ENCODE results near the gene CNOT8.
"Not testable (repeated sequence)": the region's sequence is repeated elsewhere in the genome, so short reads cannot be mapped to it uniquely, and the experiment has no call there.

Gene CNOT8

GRCh38 chr5:154899151-154899816 is 40.9 kb downstream of the CNOT8 start:
- peak; percentile 69 for DNase-seq (ENCODE audit: low read depth)
- no peak for TF ChIP-seq CTCF (conservative IDR thresholded peaks at IDR 0.05; ENCODE audit: low read length)
- H3K4me3 ChIP-seq (ENCODE audit: low read length), result no peak overlapping the region

GRCh38 chr5:154900066-154900465 is 41.6 kb downstream of the CNOT8 start:
- no peak overlapping the region for H3K4me3 ChIP-seq (ENCODE audit: low read length)
- no peak for TF ChIP-seq CTCF (conservative IDR thresholded peaks at IDR 0.05; ENCODE audit: low read length)
- DNase-seq (ENCODE audit: low read depth), result peak; percentile 42

DNA sequence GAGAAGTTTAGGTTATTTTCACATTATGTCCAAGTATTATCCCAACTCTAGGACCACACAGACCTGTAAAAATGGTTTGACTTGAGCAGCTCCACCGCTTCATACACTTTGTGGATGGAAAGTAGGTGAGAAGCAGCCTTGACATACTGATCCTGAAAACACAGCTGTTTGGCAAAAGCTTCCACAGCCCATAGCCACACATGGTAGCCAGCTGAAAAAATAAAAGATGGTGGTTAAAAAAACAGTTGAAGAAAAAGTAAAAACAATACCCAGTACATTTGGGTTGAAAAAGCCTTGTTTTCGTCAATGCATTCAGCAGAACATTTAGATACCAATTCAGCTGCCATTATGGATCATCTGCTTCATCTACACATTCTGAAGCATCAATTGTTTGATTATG is 42.8 kb downstream of the CNOT8 start:
- DNase-seq (ENCODE audit: low read depth), result peak; percentile 48
- no peak overlapping the region for H3K4me3 ChIP-seq (ENCODE audit: low read length)
- TF ChIP-seq CTCF (conservative IDR thresholded peaks at IDR 0.05; ENCODE audit: low read length), result no peak

DNA sequence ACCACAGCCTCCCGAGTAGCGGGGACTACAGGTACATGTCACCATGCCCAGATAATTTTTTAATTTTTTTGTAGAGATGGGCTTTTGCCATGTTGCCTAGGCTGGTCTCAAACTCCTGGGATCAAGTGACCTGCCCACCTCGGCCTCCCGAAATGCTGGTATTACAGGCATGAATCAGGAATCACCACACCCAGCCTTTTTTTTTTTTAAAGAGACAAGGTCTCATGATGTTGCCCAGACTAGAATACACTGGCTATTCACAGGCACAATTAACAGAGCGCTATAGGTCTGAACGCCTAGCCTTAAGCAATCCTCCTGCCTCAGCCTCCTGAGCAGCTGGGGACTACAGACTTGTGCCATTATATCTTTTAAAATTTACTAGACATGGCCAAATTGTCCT is 43.5 kb downstream of the CNOT8 start:
- H3K4me3 ChIP-seq (ENCODE audit: low read length), result no peak overlapping the region
- DNase-seq (ENCODE audit: low read depth), result no peak
- TF ChIP-seq CTCF (conservative IDR thresholded peaks at IDR 0.05; ENCODE audit: low read length), result no peak

- not testable (repeated sequence) for H3K4me3 ChIP-seq (ENCODE audit: low read length); DNase-seq (ENCODE audit: low read depth)
These were observed 47.2 kb downstream of the CNOT8 start for GRCh38 chr5:154905601-154906000.

DNA sequence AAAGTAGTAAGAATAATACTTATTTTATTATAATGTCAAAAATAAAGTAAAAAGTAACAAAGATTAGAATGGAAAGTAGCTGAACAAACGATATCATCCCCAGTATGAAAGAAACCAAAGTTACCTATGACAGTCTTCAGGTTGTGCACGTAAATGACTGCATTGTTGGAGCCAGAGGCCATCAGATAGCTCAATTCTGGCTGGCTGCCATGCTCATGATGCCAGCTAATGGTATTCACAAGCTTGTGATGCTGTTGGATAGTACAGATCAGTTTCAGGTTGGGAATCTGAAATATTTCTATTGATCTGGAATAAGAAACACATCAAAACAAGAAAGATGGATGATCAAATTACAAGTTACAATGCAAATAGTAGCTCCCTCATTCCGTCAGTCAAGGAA is 58.4 kb downstream of the CNOT8 start:
- TF ChIP-seq CTCF (conservative IDR thresholded peaks at IDR 0.05; ENCODE audit: low read length), result no peak
- DNase-seq (ENCODE audit: low read depth), result no peak
- no peak overlapping the region for H3K4me3 ChIP-seq (ENCODE audit: low read length)

DNA sequence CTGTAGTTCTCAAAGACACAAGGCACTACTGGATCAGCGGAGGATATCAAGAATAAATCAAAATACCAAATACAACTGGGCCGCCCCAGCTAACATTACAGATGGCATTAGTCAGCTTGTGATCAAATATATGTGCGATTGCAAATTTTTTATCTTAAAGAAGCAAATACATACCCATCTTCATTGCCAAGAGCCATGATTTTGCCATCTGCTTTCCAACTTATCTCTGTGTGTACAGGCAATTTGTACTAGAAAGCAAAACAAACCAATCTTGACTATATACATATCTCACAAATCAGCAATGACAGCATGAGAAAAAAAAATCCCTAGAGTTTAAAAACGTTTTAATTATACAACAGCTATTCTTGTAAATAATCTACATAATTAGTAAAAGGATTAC is 59.3 kb downstream of the CNOT8 start:
- TF ChIP-seq CTCF (conservative IDR thresholded peaks at IDR 0.05; ENCODE audit: low read length), result no peak
- no peak overlapping the region for H3K4me3 ChIP-seq (ENCODE audit: low read length)
- no peak for DNase-seq (ENCODE audit: low read depth)
